Head of caudate nucleus (tissue), 42 donors: ENCODE data around the gene IMMT.
"Not testable (repeated sequence)": the region's sequence is repeated elsewhere in the genome, so short reads cannot be mapped to it uniquely, and the experiment has no call there.

ENCODE experiments used
- DNase-seq, 42 donors: peaks; one replicate each; pipeline versions ENCODE4 v3.0.0 to v3.0.0-alpha.2; 2020 to 2021; ENCODE audit warnings: mixed read lengths in 7 of 42
- intact Hi-C: fragments of 100-400 bp; cut with DNase I; formaldehyde crosslinking; loops from one replicate; pipeline ENCODE4 v1.15.0; 2022

IMMT gene

DNA sequence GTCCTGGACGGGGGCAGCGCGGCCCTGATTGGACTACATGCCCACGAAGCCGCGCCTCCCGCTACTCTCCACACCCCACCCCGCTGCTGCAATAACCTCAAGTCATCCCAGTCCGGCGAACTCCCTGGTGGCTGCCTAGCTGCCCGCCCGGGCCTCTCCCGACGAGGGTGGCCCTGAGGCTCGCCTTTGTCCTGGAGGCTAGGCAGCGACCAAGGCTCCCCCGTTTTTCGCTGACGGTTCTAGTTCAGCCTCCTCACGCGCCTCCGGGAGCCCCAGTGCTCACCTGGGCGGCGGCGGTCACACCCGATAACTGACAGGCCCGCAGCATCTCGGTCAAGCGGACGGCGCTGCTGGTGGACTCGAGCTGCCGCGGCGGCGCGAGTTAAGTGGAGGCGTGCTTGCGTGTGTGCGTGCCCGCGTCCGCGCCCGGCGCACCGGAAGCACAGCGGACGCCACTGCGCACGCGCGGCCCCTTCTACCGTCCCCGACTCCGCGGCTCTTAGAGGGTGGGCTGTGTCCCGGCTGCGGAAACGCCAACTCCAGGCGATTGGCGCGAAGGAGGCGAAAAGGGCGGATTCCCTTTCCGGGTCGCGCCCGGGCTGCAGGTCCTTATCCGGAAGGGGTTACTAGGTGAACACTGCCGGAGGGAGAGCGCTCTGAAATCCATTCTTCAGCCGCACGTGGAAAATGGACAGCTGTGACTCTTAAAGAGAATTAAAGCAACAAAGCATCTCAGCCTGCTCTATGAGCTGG is at the start of gene IMMT:
Gene IMMT (minus strand): TSS at position 408 of the 753 bp plus-strand sequence. CDS start 80 bp downstream, at position 328.
- DNase-seq = peak; percentile 91 to 99 (median 97)
- intact Hi-C loops = loop anchor here (10.0 kb wide), 2 partner anchors 90 to 250 kb away; partner anchors contain the start of genes KDM3A, POLR1A and PTCD3

DNA sequence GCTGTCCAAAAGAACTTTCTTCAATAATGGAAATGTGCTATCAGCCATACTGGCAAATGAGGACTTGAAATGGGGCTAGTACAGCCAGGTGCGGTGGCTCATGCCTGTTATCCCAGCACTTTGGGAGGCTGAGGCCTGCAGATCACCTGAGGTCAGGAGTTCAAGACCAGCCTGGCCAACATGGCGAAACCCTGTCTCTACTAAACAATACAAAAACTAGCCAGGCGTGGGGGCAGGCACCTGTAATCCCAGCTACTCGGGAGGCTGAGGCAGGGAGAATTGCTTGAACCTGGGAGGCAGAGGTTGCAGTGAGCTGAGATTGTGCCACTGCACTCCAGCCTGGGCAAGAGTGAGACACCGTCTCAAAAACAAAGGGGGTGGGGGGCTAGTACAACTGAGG is 49.5 kb upstream of the IMMT start:
- intact Hi-C loops, DNase-seq: not testable (repeated sequence)

DNA sequence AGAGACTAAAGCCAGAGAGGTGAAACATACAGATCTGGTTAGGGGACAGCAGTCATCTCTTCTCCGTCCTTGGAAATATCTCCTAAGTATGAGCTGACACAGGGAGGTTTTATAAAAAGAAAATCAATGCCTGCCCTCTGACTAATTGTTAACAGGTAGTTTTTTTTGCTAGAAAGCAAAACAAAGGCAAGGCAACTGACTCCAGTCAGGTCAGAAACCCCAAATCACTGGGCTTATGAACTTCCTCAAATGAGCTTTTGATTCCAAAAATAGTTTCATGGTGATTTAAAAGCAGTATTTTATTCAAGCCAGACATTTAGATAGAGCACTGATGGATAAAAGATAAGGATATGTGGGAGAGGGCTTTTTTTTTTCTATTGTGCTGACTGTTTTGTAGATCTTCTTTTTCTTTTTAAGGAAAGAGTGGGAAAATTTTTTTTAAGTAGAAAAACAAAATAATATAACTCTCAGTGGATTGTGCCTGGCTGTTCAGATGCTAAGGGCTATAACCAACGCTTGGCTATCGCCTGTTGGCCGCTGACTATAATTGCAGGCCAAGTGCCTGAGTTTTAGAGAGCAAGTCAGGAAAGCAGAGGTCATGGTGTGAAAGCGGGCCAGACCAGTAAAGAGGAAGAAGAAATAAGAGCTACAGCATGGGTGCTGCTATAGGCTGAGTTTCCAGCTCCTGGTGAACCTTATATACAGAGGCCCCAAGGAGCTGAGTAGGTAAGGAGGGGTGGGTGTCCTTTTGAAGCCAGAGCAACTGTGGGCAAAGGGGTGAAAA is 48.9 kb upstream of the IMMT start:
- intact Hi-C loops = no loop called here
- DNase-seq = no peak

DNA sequence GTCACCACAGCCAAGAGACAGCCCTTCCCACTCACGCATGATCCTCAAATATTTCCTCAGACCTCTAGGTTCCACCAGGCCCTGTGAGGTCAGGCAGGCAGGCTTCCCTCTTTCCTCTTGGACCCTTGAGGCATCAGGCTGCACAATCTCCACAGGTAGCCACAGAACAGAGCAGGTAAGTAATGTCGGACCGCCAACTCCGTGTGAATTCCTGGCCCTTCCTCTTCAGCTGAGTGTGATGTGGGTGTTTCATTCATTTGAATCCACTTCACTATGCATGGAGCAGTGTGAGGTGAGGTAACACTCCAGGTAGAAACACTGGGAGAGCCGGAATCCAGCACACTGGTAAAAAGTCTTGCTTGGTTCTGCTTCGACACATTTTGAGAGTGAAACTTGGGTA is 48.0 kb upstream of the IMMT start:
- no peak for DNase-seq
- intact Hi-C loops = no loop called here

DNA sequence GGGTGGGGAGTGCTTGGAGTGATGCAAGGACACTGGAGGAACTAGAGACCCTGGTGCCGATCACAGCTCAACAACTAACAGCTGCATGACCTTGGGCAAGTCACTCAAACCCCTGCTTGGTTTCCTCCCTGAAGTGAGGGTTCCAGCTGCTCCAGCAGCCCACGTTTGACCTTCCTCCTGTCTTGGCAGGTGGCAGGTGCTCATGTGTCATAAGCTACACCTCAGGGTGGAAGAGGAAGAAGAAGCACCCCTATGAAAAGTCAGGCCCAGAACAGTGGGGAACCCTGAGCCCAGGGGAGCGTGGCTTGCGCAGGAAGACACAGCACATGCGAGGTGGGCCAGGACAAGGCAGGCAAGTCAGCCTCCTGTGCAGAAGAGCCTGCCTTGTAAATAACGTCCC is 46.3 kb upstream of the IMMT start:
- intact Hi-C loops = no loop called here
- DNase-seq = no peak

DNA sequence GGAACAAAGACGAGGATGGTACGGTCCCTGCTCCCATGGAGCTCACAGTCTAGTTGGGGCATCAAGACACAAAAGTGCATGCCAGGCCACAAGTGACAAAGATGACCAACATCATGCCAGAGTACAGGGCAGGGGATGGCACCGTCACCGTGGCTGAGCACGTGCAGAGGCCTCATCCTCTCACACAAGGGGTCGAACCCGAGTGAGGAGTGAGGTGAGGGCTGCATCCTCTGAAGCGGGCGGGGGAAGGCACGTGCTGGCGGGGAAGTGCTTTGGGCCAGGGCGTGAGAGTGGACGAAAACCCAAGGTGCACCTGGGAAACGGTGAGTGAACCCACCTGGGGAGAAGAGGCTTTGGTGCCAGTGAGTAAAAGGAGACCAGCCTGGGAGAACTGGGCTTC is 45.0 kb upstream of the IMMT start:
- intact Hi-C loops = no loop called here
- no peak for DNase-seq

DNA sequence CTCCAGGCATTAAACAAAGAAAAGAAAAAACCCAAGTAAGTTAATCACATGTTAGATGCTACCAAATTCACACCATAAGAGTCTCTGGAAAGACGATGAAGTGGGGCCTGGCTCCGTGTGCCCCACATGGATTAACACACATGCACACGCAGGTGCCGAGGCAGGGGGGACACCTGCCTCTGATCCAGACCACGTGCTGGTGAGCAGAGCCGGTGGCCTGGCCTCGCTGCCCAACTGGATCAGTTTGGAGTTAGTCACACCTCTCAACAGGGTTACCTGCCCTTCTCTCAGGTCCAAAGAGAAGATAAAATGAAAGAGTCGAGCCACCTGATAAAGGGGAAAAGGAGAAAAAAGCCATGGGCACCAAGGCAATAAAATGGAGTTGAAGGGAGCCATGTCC is 44.5 kb upstream of the IMMT start:
- intact Hi-C loops = no loop called here
- DNase-seq = no peak

DNA sequence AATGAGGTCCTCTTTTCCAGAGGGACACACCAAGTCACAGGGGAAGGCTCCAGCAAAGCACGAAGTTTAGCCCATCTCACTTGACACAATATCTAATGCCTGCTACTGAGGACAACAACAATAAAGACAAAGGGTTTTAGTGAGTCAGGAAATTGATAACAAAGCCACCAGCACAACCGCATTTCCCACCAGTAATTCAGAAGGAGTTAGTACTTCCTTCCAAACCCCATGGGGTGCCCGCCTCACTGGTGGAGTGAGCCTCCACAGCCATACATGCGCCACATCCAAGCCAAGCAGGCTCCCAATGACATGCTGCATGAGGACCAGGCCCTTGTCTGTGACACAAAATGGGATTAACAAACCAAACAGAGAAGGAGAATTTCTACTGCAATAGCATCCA is 44.1 kb upstream of the IMMT start:
- no peak for DNase-seq
- intact Hi-C loops = no loop called here

DNA sequence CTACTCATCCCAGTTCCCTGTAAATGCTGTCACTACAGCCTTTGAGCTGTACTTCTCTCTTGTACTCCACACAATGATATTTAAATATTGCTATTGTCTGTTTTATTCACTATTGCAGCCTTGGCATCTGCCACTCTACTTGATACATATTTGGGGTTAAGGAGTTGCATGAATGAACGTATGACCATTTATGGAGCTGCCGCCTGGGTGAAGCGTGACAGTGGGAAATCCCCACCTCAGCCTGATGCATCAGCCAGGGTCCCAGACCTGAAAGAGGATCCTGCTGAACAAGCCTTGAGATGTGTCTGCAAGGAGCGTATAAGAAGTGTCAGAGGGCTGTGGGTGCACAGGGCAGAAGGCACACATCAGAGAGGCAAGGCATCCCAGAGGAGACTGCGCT is 43.1 kb upstream of the IMMT start:
- DNase-seq = no peak
- intact Hi-C loops = no loop called here

DNA sequence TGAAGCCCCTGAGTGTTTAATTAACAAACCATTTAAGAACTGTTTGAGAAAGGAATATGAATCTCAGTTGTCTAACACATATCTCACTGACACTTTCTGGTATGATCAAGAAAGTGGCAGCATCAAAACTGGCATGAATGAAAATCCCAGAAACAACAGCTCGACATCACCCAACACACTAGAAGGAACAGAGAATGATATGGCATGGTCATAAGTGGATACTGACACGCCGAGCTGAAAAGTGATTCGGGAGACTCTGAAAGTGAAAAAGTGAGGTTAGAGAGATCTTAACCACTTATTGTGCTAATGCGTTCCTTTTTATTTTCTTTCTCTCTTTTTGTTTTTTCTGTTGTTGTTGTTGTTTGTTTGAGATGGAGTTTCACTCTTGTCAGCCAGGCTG is 41.9 kb upstream of the IMMT start:
- intact Hi-C loops = no loop called here
- DNase-seq = no peak

DNA sequence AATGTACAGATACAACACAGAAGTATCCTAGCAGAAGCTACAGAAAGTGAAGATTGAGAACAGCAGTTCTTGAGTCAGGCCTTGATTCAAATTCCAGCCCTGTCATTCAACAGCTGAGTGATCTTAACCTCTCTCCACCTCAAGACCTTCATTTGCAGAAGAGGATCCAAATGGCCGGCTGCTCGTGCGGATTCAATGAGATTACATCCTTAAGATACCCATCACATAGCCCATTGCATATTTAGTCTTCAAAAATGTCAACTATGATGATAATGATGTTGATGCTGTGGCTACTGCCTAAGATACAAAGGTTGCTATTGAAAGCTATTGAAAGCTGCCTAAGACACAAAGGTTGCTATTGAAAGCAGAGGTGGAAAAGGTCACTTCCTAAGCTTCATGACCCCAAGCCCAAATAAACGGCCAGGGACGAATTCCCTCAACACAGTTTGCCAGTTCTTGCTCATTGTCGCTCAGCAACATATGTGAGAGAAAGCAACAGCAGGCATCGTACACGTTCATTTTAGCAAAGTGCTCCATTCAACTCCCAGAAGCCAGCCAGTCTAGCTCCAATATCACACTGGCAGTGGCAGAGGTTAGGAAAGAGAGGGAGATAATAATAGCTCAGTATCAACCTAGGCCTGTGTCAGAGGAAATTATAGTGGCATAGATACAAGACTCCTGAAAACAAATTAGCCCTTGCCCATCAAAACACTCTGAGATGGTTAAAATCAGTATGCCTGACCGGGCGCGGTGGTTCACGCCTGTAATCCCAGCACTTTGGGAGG is 40.1 kb upstream of the IMMT start:
- DNase-seq = no peak
- intact Hi-C loops = no loop called here

DNA sequence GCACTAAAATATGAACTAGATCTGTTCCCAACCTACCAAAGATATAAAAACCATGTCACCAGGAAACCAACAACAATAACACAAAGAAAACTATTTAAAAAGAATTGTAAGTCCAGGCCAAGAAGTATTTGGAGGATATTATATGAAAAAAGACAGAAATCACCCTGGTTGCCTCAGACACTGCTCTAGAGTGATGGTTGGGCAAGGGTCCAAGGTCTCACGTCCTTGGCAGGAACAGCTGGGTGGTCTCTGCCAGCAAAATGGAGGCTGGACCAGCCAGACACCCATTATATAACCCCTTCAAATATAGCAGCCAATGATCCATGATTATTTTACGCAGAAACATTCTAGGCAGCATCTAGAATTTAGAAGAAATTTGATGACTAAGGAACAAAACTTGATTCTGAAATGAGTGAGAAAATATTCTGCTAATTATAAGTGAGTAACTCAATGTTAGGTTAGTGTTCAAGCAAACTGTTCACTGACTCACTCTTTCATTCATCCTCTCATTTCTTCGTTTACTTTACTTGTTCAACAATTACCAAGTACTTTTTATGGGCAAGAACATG is 39.4 kb upstream of the IMMT start:
- DNase-seq = peak in 1 of 42 donors; percentile 33
- intact Hi-C loops = no loop called here

DNA sequence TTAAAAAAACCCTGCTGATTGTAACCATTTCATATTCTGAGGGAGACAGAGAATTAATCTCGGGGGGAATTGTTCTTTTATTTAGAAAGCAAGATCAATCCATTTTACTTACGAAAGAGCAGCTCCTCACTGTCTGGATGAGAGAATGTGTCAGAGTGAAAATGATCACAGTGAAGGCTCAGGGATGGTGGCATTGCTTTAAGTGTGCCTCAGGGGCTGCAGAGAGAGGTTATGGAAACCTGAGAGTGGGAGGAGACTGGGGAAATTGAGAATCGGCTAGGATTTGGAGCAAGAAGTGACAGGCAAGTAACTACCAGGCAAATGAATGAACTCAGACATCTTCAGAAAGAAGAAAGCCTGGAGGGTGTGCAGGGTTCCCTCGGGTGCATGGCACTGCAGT is 38.2 kb upstream of the IMMT start:
- DNase-seq = peak in 1 of 42 donors; percentile 23
- intact Hi-C loops = no loop called here

DNA sequence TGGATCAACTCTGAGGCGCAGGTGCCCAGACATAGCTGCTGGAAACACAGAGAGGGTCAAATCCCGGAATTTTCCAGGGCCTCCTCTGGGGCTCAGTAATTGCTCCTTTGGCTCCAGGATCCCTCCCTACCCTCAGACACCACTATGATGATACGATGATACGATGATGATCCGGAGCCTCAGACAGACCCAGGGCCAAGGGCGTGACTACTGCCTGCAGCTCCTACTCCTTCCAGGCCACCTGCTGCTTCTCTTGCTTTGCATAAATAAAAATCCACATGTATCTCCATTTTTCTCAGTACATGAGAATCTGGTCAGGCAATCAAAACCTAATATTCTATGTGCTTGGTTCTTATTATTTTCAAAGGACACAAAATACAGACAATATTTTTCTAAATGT is 37.6 kb upstream of the IMMT start:
- intact Hi-C loops = no loop called here
- peak in 1 of 42 donors; percentile 13 for DNase-seq

DNA sequence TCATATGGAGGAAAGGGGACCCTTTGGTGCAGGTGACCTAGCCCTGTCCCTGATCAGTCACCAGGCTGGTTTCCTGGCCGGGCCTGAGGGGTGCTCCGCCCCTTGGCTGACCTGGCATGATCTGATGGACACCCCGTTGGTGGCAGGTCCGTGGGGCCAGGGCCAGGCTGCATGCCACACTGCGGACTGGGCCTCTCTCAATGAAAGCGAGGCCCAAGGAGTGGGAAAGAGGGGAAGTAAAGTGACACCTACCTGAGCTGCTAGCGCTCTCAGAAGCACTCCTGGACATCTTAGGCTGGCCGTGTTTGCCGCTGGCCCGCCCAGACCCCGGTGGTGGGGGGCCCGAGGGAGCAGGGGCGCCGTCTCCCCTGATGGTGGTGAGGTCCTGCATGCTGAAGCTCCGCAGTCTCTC is 37.1 kb upstream of the IMMT start:
- intact Hi-C loops = no loop called here
- peak in 1 of 42 donors; percentile 14 for DNase-seq

DNA sequence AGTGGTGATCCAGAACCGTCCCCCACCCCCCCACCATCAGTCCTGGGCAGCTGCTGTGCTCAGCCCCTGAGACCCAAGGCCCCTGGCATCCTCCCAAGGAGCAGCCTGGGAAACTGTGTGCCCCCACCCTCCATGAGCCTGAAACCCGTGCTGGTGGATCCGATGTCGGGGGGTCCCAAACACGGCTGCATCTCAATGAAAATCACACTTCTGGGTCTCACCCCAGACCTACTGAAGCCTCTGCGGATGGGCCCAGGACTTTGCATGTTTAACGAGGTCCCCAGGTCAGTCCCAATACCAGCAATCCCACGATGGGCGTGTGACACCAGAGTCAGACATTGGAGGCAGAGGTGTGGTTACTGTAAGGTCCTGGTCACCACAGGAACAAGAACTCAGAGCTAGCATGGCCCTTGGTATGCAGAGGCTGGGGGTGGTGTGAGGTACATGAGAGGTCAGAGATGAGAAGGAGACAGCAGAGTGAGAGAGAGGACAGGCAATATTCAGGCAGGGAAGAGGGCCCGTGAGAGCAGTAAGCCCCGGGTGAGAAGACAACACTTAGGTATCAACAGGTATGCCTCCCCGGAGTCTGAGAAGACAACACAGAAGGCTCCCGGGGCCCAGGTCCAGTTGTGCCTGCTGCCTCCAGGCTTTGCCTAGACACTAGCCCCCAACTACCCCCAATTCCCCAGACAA is 36.6 kb upstream of the IMMT start:
- peak in 2 of 42 donors; percentile 3 to 15 for DNase-seq
- intact Hi-C loops = no loop called here

DNA sequence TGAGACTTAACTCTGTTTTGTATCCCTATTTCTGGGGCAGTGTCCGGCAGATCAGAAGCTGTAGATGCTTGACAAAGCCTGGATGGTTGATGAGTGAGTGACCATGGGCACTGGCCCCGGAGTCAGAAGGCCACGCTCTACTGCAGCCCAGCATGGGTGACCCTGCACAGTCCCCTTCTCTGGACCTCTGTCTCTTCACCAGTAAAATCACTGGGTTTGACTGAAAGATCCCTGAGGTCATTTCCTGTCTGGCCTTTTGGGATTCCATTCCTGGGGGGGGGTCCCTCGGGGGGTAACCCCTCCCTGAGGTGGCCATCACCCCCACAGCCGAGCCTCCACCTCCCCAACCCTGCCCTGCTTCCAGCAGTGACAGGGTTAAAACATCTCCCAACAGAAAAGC is 35.7 kb upstream of the IMMT start:
- no peak for DNase-seq
- intact Hi-C loops = no loop called here

DNA sequence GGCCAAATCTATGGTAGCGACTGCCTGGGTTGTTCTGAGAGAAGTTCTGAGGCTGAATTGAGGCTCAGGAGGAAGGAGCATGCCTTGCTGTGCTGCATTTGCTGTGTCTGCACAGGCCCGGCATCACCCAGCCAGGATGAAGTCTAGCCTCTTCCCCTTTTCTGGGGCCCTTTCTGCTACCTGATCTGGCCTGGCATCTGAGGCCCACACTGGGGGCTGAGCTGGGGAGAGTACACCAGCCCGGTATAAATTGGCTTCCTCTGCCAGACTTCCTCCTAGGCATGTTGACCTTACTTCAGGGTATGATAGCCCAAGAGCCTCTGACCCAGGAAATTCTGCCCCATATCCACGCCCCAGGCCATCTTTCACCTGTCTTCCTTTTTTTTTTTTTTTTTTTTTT is 34.0 kb upstream of the IMMT start:
- peak in 2 of 42 donors; percentile 21 to 39 for DNase-seq
- intact Hi-C loops = no loop called here

DNA sequence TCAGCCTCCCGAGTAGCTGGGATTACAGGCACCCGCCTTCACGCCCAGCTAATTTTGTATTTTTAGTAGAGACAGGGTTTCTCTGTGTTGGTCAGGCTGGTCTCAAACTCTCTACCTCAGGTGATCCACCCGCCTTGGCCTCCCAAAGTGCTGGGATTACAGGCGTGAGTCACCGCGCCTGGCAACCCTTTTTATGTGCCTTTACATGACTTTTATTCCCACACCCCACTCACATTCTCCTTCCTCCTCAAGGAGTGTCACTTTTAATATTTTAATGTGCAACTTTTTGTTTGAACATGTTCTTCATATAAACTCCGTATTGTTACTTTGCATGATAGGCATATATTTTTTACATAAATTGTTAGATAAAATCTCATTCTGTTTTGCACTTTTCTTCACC is 33.3 kb upstream of the IMMT start:
- intact Hi-C loops = not testable (repeated sequence)
- DNase-seq = peak in 12 of 42 donors; percentile 23 to 71 (median 40)
